ENCODE measurements around the gene FRMPD4. TPM values are rescaled to one million over a fixed set of nuclear protein-coding genes. Genes with fewer than 3 reads are reported as not detected.

FRMPD4 gene
- total RNA-seq, 1 donor from 2014 or later = not detected

DNA sequence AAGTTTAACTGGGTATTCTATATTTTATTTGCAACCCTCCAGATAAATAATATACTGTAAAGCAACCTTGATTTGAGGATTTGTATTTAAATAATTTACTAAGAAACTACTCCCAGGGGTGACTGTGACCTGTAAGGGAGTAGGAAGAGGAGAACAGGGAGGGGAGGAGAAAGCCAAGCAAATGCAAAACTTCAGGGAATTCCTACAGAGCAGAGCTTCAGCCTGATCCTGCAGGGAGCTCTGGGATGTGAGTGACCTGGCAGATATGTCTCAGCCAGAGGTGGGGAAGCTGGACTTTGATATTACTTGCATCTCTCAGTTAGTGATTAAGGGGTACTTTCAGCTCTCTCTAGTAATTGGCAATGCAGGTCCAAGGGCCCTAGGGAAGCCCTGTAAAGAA lies 302.0 kb downstream of the FRMPD4 start:
- DNase-seq (no peak), ATAC-seq (ENCODE audit: low read depth) (no peak)
- intact Hi-C loops (cut with micrococcal nuclease) = loop anchor here (10.0 kb wide), 1 partner anchor 645 kb away; no protein-coding TSS in a partner anchor
- POLR2A ChIA-PET = no interaction called here
- Mint-ChIP-seq H3K27ac (no peak overlapping the region), H3K27me3 (no peaks in the 10 kb centered on the region), H3K9me3 (no peaks in the 10 kb centered on the region), H3K36me3 (ENCODE audit: low read depth) (no peaks in the 10 kb centered on the region), H3K4me3 (no peak overlapping the region), H3K4me1 (peaks cover 2% of the 10 kb centered on the region)
- TF ChIP-seq, protein P1, sequence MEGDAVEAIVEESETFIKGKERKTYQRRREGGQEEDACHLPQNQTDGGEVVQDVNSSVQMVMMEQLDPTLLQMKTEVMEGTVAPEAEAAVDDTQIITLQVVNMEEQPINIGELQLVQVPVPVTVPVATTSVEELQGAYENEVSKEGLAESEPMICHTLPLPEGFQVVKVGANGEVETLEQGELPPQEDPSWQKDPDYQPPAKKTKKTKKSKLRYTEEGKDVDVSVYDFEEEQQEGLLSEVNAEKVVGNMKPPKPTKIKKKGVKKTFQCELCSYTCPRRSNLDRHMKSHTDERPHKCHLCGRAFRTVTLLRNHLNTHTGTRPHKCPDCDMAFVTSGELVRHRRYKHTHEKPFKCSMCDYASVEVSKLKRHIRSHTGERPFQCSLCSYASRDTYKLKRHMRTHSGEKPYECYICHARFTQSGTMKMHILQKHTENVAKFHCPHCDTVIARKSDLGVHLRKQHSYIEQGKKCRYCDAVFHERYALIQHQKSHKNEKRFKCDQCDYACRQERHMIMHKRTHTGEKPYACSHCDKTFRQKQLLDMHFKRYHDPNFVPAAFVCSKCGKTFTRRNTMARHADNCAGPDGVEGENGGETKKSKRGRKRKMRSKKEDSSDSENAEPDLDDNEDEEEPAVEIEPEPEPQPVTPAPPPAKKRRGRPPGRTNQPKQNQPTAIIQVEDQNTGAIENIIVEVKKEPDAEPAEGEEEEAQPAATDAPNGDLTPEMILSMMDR (IDR thresholded peaks at IDR 0.05) = no peak
- CTCF ChIA-PET = no interaction called here

DNA sequence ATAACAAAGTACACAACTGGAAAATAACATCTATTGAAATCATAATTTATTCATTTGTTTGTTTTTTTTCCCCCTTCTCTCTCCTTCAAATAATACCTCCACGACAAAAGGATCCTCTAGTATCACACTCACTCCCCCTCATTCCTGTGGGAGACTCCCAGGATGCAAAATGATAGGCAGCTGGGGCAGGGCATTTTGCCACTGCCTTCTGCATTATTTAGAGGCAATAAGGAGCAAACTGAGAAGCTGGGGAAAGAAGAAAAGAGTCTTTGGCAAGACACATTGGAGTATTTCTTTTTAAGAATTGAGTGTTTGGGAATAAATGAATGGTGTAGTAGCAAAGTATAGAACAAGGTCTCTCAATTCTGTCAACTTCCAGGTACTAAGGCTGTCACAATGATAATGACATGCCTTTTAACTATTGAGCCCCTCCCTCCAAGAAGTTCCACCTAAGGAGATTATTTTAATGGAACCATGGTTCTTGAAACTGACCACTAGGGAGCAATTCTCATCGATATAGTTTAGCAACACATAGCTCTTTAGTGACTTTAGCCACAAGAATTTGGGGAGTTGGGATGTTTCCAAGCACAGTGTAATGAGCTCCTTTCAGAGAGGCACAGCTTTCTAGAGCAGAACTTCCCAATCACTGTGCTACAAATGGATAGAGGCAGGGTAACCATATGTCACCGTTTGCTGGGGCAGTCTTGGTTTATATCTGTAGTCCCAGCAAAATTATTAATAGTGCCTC lies 303.3 kb downstream of the FRMPD4 start:
- TF ChIP-seq, protein P1 (IDR thresholded peaks at IDR 0.05) = no peak
- Mint-ChIP-seq H3K4me3 (no peak overlapping the region), H3K27ac (no peak overlapping the region), H3K9me3 (no peaks in the 10 kb centered on the region), H3K36me3 (ENCODE audit: low read depth) (no peaks in the 10 kb centered on the region), H3K27me3 (no peaks in the 10 kb centered on the region), H3K4me1 (peaks cover 2% of the 10 kb centered on the region)
- DNase-seq = no peak
- ChIA-PET CTCF (no interaction called here), POLR2A (no interaction called here)
- intact Hi-C loops (cut with micrococcal nuclease) = loop anchor here (10.0 kb wide), 1 partner anchor 647 kb away; no protein-coding TSS in a partner anchor
- ATAC-seq (ENCODE audit: low read depth) = no peak

GRCh38 chrX:12443534-12444098 lies 305.3 kb downstream of the FRMPD4 start:
- CTCF ChIA-PET = no interaction called here
- ATAC-seq (ENCODE audit: low read depth) = peak; percentile 64
- POLR2A ChIA-PET = no interaction called here
- no peak overlapping the region for H3K27ac Mint-ChIP-seq
- TF ChIP-seq, protein P1 (IDR thresholded peaks at IDR 0.05) = no peak
- H3K27me3 Mint-ChIP-seq = no peaks in the 10 kb centered on the region
- H3K36me3 Mint-ChIP-seq (ENCODE audit: low read depth) = no peaks in the 10 kb centered on the region
- no peak overlapping the region for H3K4me3 Mint-ChIP-seq
- intact Hi-C loops (cut with micrococcal nuclease) = loop anchor here (10.0 kb wide), 1 partner anchor 649 kb away; no protein-coding TSS in a partner anchor
- H3K9me3 Mint-ChIP-seq = no peaks in the 10 kb centered on the region
- peaks cover 2% of the 10 kb centered on the region for H3K4me1 Mint-ChIP-seq
- no peak for DNase-seq

DNA sequence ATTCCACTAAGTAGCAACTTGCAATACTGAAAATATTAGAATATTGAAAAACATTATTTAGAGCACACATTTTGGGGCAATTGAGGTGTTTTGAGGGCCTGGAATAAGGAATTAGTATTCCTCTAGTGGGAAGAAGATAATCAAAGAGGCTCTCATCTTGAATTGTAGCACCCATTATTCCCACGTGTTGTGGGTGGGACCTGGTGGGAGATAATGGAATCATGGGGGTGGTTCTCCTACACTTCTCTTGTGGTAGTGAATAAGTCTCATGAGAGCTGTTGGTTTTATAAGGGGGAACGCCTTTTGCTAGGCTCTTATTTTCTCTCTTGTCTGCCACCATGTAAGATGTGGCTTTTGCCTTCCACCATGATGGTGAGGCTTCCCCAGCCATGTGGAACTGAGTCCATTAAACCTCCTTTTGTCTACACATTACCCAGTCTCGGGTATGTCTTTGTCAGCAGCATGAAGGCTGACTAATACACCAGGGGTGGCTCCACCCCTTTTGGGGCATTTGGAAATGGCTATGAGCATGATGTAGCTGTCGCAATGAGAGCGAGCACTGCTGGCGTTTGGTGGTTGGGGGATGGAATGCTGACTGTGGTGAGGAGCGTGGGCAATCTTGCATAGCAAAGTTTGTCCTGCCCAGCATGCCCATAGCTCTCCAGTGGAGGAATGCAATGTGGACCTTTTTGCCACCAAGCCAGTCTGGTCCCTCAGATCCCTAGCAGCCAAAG lies 308.2 kb downstream of the FRMPD4 start:
- Mint-ChIP-seq H3K36me3 (ENCODE audit: low read depth) (no peaks in the 10 kb centered on the region), H3K4me1 (peaks cover 2% of the 10 kb centered on the region), H3K4me3 (no peak overlapping the region), H3K9me3 (no peaks in the 10 kb centered on the region), H3K27me3 (no peaks in the 10 kb centered on the region), H3K27ac (no peak overlapping the region)
- ChIA-PET POLR2A (no interaction called here), CTCF (no interaction called here)
- intact Hi-C loops (cut with micrococcal nuclease) = loop anchor here (10.0 kb wide), 1 partner anchor 652 kb away; no protein-coding TSS in a partner anchor
- DNase-seq = no peak
- TF ChIP-seq, protein P1 (IDR thresholded peaks at IDR 0.05) = no peak
- no peak for ATAC-seq (ENCODE audit: low read depth)

Measured in activated B cell treated with CpG ODN at 0.5 μM for 24 hours (primary cell).